OCI-LY7 (cell line): ENCODE data around the gene NDC1. TPM values are rescaled to one million over a fixed set of nuclear protein-coding genes. Genes with fewer than 3 reads are reported as not detected.

Experiments
- BruUV-seq: library from RNA; stranded (reverse); fragments of 400-500 nt; replicated peaks from 2 replicates; lab custom pipeline; 2021; lab: Mats Ljungman, UMichigan
- CTCF ChIA-PET: fragments of 300-600 bp; sonication (Branson Sonifier 250); formaldehyde crosslinking; loops from one replicate; lab custom pipeline; 2022; ENCODE audit warnings: antibody characterized with exemption; ENCODE audit not compliant: unreplicated experiment; lab: Charles Lee
- POLR2A ChIA-PET: fragments of 300-600 bp; sonication (Branson Sonifier 250); formaldehyde crosslinking; loops from one replicate; lab custom pipeline; 2022; ENCODE audit warnings: antibody characterized with exemption; lab: Charles Lee
- DNase-seq: peaks from one replicate; pipeline ENCODE4 v3.0.0-alpha.2; 2015; ENCODE audit warnings: low spot score
- H2AFZ ChIP-seq: fragments of 200-600 bp; sonication (generic), shearing (Covaris generic); 2 replicates; pipeline ENCODE4 v1.6.1; 2014; ENCODE audit warnings: mild to moderate bottlenecking, antibody characterized with exemption, low read length, moderate library complexity
- H3K27ac ChIP-seq: fragments of 200-600 bp; sonication (generic); 2 replicates; pipeline ENCODE4 v1.5.1; 2014; ENCODE audit warnings: mixed run types, low read depth, mild to moderate bottlenecking, moderate library complexity, low read length, inconsistent platforms; ENCODE audit not compliant: poor library complexity, severe bottlenecking
- H3K36me3 ChIP-seq: fragments of 200-600 bp; sonication (generic); 2 replicates; pipeline ENCODE4 v1.6.1; 2014; ENCODE audit warnings: mild to moderate bottlenecking, antibody characterized with exemption, low read length, moderate library complexity, mixed read lengths; ENCODE audit not compliant: insufficient read depth
- H3K4me1 ChIP-seq: fragments of 200-600 bp; sonication (generic); 2 replicates; pipeline ENCODE4 v1.5.1; 2014; ENCODE audit warnings: mild to moderate bottlenecking, low read length; ENCODE audit not compliant: insufficient read depth, poor library complexity, severe bottlenecking
- H3K4me2 ChIP-seq: fragments of 200-600 bp; sonication (generic); 2 replicates; pipeline ENCODE4 v1.6.1; 2014; ENCODE audit warnings: mild to moderate bottlenecking, low read length
- H3K4me3 ChIP-seq: fragments of 200-600 bp; sonication (generic); 2 replicates; pipeline ENCODE4 v1.5.1; 2014; ENCODE audit warnings: mild to moderate bottlenecking, low read depth, low read length; ENCODE audit not compliant: poor library complexity, severe bottlenecking
- H3K79me2 ChIP-seq: fragments of 200-600 bp; sonication (generic); 2 replicates; pipeline ENCODE4 v1.6.1; 2016; ENCODE audit warnings: low read depth, mild to moderate bottlenecking, low read length, moderate library complexity, mixed read lengths; ENCODE audit not compliant: insufficient read depth
- H3K9me2 ChIP-seq: fragments of 200-600 bp; sonication (generic); 2 replicates; pipeline ENCODE4 v1.6.1; 2016; ENCODE audit warnings: mild to moderate bottlenecking, low read length, mixed read lengths; ENCODE audit not compliant: insufficient read depth
- H3K9me3 ChIP-seq: fragments of 200-600 bp; sonication (generic); 2 replicates; pipeline ENCODE4 v1.6.1; 2014; ENCODE audit warnings: mild to moderate bottlenecking, mixed run types, low read length, mixed read lengths
- H4K20me1 ChIP-seq: fragments of 200-600 bp; sonication (generic); 2 replicates; pipeline ENCODE4 v1.6.1; 2014; ENCODE audit warnings: mild to moderate bottlenecking, antibody characterized with exemption, low read length, moderate library complexity, mixed read lengths; ENCODE audit not compliant: insufficient read depth
- CTCF ChIP-seq: fragments of 200-600 bp; sonication (generic); conservative IDR thresholded peaks from 2 replicates; pipeline ENCODE4 v1.5.1; 2014; ENCODE audit warnings: mild to moderate bottlenecking, antibody characterized with exemption, low read length, moderate library complexity, mixed read lengths
- EZH2phosphoT487 ChIP-seq: fragments of 200-600 bp; sonication (generic); IDR thresholded peaks from 2 replicates; pipeline ENCODE4 v1.6.1; 2018; ENCODE audit warnings: low read depth, borderline replicate concordance, mild to moderate bottlenecking, mixed run types, antibody characterized with exemption, low read length, moderate library complexity, mixed read lengths
- intact Hi-C: fragments of 100-400 bp; cut with micrococcal nuclease; formaldehyde crosslinking; loops from one replicate; pipeline ENCODE4 v1.10.0; 2022; ENCODE audit not compliant: unreplicated experiment
- total RNA-seq, 2 experiments: library from RNA; depleted of rRNA in 1 of 2; stranded (reverse); fragments of >200 nt in 1 of 2; shearing (Covaris generic) in 1 of 2; gene quantifications; 2 replicates each; pipeline ENCODE4 v1.2.3, GENCODE V29; 2014 to 2022

NDC1 gene
- total RNA-seq, 2 experiments from 2014 or later: 51.8 to 71.5 TPM

- no peak for TF ChIP-seq CTCF
- H3K27ac ChIP-seq: no peak overlapping the region
- DNase-seq: no peak
- no peaks in the 10 kb centered on the region for H3K79me2 ChIP-seq
- no TSS peak for BruUV-seq
- no peak overlapping the region for H3K4me3 ChIP-seq
- H3K9me3 ChIP-seq: no peaks in the 10 kb centered on the region
- H3K36me3 ChIP-seq: no peaks in the 10 kb centered on the region
- H3K9me2 ChIP-seq: no peaks in the 10 kb centered on the region
- CTCF ChIA-PET: no interaction called here
- no peak overlapping the region for H2AFZ ChIP-seq
- no peaks in the 10 kb centered on the region for H4K20me1 ChIP-seq
- POLR2A ChIA-PET: no interaction called here
- H3K4me1 ChIP-seq: no peaks in the 10 kb centered on the region
- intact Hi-C loops: no loop called here
- H3K4me2 ChIP-seq: no peak overlapping the region
Observed at GRCh38 chr1:53728702-53729455, 109.2 kb downstream of the NDC1 start.

GRCh38 chr1:53728196-53728595 lies 109.9 kb downstream of the NDC1 start:
- no peak overlapping the region for H3K4me3 ChIP-seq
- H4K20me1 ChIP-seq: no peaks in the 10 kb centered on the region
- intact Hi-C loops: no loop called here
- H3K9me3 ChIP-seq: no peaks in the 10 kb centered on the region
- no peaks in the 10 kb centered on the region for H3K4me1 ChIP-seq
- H3K4me2 ChIP-seq: no peak overlapping the region
- ChIA-PET CTCF (no interaction called here), POLR2A (no interaction called here)
- no peak overlapping the region for H3K27ac ChIP-seq
- no peak for TF ChIP-seq EZH2phosphoT487
- TF ChIP-seq CTCF: no peak
- H2AFZ ChIP-seq: no peak overlapping the region
- DNase-seq: no peak
- no peaks in the 10 kb centered on the region for H3K79me2 ChIP-seq
- H3K9me2 ChIP-seq: no peaks in the 10 kb centered on the region
- no peaks in the 10 kb centered on the region for H3K36me3 ChIP-seq
- no TSS peak for BruUV-seq

GRCh38 chr1:53727461-53728092 lies 110.5 kb downstream of the NDC1 start:
- Histone ChIP-seq H3K9me3 (no peaks in the 10 kb centered on the region), H4K20me1 (no peaks in the 10 kb centered on the region), H3K27ac (no peak overlapping the region), H2AFZ (no peak overlapping the region), H3K36me3 (no peaks in the 10 kb centered on the region), H3K9me2 (no peaks in the 10 kb centered on the region), H3K4me2 (no peak overlapping the region), H3K4me1 (no peaks in the 10 kb centered on the region), H3K4me3 (no peak overlapping the region), H3K79me2 (no peaks in the 10 kb centered on the region)
- no peak for TF ChIP-seq CTCF
- TF ChIP-seq EZH2phosphoT487: no peak
- ChIA-PET POLR2A (no interaction called here), CTCF (no interaction called here)
- intact Hi-C loops: no loop called here
- DNase-seq: no peak
- no TSS peak for BruUV-seq
